Measurements from ENCODE around the gene ZDHHC14. TPM values are rescaled to one million over a fixed set of nuclear protein-coding genes. Genes with fewer than 3 reads are reported as not detected.
"Not testable (repeated sequence)": the region's sequence is repeated elsewhere in the genome, so short reads cannot be mapped to it uniquely, and the experiment has no call there.

ZDHHC14 gene
- total RNA-seq, 1 donor from 2014 or later, result 1.8 TPM

DNA sequence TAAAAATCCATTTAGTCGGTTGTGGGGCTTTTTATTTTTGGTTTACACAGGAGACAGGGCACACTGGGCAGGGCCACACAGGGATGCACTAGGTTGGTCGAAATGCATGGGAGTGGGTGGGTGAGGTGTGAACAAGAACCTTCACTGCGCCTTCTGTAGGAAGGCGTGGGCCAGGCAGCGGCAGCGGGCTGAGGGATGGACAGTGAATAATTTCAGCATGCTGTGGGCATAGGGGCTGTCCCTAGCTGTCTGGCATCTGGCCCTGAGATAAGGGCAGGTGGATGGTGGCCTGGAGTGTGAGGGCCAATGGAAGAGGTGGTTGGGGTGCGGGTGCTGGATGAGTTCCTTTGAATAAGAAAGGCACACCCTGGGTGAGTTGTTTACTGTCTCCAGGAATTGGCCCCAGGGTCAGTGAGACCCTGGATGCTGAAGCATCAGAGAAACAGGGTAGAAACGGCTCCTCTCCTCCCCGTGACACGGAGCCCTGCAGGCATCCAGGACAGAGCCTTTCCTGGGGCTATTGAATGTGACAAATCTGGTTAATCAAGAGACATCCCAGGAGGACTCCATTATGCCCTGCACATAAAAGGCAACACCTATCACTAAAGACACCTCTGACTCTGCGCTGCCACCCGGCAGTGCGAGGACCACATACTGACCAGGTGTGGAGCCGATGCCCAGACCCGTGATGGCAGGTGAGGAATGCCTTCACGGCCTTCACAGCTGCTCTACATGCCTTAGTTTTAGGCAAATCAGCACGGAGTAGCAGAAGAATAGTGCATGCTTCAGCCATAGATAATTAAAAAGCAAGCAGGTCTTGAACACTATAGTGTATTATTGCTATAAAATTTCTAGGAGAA, 319.0 kb downstream of the ZDHHC14 start:
- Histone ChIP-seq H3K4me3 (ENCODE audit: low read depth, low read length) (no peak overlapping the region), H3K36me3 (ENCODE audit: control insufficient read depth, insufficient read depth, low read length) (no peaks in the 10 kb centered on the region), H3K27me3 (ENCODE audit: control insufficient read depth, insufficient read depth, low read length) (no peaks in the 10 kb centered on the region)
- TF ChIP-seq, protein P1, sequence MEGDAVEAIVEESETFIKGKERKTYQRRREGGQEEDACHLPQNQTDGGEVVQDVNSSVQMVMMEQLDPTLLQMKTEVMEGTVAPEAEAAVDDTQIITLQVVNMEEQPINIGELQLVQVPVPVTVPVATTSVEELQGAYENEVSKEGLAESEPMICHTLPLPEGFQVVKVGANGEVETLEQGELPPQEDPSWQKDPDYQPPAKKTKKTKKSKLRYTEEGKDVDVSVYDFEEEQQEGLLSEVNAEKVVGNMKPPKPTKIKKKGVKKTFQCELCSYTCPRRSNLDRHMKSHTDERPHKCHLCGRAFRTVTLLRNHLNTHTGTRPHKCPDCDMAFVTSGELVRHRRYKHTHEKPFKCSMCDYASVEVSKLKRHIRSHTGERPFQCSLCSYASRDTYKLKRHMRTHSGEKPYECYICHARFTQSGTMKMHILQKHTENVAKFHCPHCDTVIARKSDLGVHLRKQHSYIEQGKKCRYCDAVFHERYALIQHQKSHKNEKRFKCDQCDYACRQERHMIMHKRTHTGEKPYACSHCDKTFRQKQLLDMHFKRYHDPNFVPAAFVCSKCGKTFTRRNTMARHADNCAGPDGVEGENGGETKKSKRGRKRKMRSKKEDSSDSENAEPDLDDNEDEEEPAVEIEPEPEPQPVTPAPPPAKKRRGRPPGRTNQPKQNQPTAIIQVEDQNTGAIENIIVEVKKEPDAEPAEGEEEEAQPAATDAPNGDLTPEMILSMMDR (IDR thresholded peaks at IDR 0.05; ENCODE audit: insufficient read depth, low read length, severe bottlenecking), result no peak
- no peak for DNase-seq (ENCODE audit: low read depth)
- no peak for FAIRE-seq

DNA sequence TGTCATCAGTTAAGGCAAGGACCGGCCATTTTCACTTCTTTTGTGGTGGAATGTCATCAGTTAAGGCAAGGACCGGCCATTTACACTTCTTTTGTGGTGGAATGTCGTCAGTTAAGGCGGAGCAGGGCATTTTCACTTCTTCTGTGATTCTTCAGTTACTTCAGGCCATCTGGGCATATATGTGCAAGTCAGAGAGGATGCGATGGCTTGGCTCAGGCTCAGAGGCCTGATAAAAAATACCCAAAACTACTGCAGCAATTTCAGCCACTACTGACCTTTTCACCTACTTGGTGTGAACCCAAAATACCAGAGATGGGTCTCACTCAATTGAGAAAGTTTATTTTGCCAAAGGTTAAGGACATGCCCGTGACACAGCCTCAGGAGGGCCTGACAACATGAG, 325.4 kb downstream of the ZDHHC14 start:
- H3K4me3 ChIP-seq (ENCODE audit: low read depth, low read length); DNase-seq (ENCODE audit: low read depth); H3K27me3 ChIP-seq (ENCODE audit: control insufficient read depth, insufficient read depth, low read length); FAIRE-seq; H3K36me3 ChIP-seq (ENCODE audit: control insufficient read depth, insufficient read depth, low read length): not testable (repeated sequence)

DNA sequence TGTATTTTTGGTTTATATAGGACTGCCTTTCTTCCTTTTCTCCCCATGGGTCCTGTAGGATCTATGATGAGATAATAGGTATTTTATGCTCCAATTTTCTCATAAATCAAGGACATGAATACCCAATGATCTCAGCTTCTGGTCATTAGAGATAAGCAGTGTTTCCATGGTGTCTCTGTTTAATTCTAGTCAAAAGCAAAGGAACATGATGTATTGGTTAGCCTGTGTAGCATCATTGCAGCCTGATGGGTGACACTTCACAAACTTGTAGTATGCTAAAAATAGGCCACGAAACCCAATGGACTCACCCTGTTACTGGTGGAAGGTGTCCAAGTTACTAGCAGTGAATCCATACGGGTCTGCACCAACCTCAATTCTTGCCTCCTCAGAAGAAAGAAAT, 325.9 kb downstream of the ZDHHC14 start:
- no peak for DNase-seq (ENCODE audit: low read depth)
- Histone ChIP-seq H3K36me3 (ENCODE audit: control insufficient read depth, insufficient read depth, low read length) (no peaks in the 10 kb centered on the region), H3K4me3 (ENCODE audit: low read depth, low read length) (no peak overlapping the region), H3K27me3 (ENCODE audit: control insufficient read depth, insufficient read depth, low read length) (no peaks in the 10 kb centered on the region)
- TF ChIP-seq, protein P1 (IDR thresholded peaks at IDR 0.05; ENCODE audit: insufficient read depth, low read length, severe bottlenecking), result no peak
- no peak for FAIRE-seq

DNA sequence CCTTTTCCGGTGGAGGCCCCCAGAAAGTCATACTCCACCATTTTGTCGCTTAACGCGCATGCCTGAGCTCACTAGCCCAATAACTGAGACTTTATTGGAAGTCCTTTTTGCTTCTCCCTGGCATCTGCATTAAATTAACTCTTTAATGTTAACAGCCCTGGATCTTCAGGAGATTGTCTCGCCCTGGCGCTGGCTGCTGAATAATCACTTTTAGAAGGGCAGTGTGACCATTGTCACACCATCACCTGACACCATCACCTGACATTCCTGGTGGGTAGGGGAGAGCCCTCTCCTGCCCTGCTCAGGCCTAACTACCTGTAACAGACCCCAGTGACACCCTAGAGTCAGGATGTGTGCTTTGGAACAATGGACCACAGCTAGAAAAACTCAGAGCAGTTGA, 326.6 kb downstream of the ZDHHC14 start:
- TF ChIP-seq, protein P1 (IDR thresholded peaks at IDR 0.05; ENCODE audit: insufficient read depth, low read length, severe bottlenecking), result no peak
- FAIRE-seq (no peak), DNase-seq (ENCODE audit: low read depth) (no peak)
- Histone ChIP-seq H3K36me3 (ENCODE audit: control insufficient read depth, insufficient read depth, low read length) (no peaks in the 10 kb centered on the region), H3K4me3 (ENCODE audit: low read depth, low read length) (no peak overlapping the region), H3K27me3 (ENCODE audit: control insufficient read depth, insufficient read depth, low read length) (no peaks in the 10 kb centered on the region)

DNA sequence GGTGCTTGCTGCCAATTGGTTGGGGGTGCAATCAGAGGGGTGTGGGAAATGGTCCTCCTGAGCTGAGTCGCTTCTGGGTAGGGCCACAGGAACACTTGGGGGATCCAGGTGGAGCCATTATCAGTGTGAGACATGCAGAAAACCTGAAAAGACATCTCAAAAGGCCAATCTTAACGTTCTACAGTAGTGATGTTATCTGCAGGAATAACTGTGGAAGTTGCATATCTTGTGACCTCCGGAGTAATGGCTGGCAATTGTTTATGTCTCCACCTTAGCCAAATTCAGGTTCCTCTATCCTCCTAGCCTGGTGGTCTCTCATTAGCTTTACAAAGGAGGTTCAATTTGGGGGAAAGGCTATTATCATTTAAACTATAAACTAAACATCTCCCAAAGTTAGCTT, 327.2 kb downstream of the ZDHHC14 start:
- Histone ChIP-seq H3K27me3 (ENCODE audit: control insufficient read depth, insufficient read depth, low read length) (no peaks in the 10 kb centered on the region), H3K4me3 (ENCODE audit: low read depth, low read length) (no peak overlapping the region), H3K36me3 (ENCODE audit: control insufficient read depth, insufficient read depth, low read length) (no peaks in the 10 kb centered on the region)
- DNase-seq (ENCODE audit: low read depth), result no peak
- FAIRE-seq, result no peak
- TF ChIP-seq, protein P1 (IDR thresholded peaks at IDR 0.05; ENCODE audit: insufficient read depth, low read length, severe bottlenecking), result no peak

DNA sequence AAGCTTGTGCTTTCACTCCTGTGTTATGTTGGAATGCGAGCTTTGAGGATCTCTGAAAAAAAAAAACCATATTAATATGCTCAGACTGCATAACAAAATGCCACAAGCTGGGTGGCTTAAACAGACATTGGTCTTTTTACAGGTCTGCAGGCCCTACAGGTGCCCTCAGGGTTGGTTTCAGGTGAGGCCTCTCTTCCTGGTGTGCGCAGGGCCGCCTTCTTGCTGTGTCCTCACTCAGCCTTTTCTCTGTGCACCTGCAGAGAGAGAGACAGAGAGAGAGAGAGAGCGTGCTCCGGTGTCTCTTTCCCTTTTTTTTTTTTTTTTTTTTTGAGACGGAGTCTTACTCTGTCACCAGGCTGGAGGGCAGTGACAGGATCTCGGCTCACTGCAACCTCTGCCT, 327.9 kb downstream of the ZDHHC14 start:
- H3K4me3 ChIP-seq (ENCODE audit: low read depth, low read length), result no peak overlapping the region
- no peaks in the 10 kb centered on the region for H3K36me3 ChIP-seq (ENCODE audit: control insufficient read depth, insufficient read depth, low read length)
- DNase-seq (ENCODE audit: low read depth), result no peak
- TF ChIP-seq, protein P1 (IDR thresholded peaks at IDR 0.05; ENCODE audit: insufficient read depth, low read length, severe bottlenecking), result no peak
- FAIRE-seq, result no peak
- H3K27me3 ChIP-seq (ENCODE audit: control insufficient read depth, insufficient read depth, low read length), result no peaks in the 10 kb centered on the region

Data from bronchial epithelial cell (primary cell).